ENCODE data around the gene SUZ12.
"Not testable (repeated sequence)": the region's sequence is repeated elsewhere in the genome, so short reads cannot be mapped to it uniquely, and the experiment has no call there.

DNA sequence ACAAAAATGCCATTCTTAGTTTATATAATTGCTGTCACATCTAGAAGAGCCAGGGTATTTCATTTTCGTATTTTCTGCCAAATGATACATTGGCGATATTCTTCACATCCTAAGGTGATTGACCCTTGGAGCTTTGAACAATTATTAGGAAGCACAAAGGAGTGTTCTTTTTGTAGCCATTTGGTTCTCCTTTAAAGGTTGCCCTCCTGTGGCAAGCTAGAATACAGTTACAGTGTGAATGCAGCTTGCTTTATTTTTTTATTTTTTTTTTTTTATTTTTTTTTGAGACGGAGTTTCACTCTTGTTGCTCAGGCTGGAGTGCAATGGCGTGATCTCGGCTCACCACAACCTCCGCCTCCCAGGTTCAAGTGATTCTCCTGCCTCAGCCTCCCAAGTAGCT lies 24.1 kb upstream of the SUZ12 start:
- TF ChIP-seq, protein P1, sequence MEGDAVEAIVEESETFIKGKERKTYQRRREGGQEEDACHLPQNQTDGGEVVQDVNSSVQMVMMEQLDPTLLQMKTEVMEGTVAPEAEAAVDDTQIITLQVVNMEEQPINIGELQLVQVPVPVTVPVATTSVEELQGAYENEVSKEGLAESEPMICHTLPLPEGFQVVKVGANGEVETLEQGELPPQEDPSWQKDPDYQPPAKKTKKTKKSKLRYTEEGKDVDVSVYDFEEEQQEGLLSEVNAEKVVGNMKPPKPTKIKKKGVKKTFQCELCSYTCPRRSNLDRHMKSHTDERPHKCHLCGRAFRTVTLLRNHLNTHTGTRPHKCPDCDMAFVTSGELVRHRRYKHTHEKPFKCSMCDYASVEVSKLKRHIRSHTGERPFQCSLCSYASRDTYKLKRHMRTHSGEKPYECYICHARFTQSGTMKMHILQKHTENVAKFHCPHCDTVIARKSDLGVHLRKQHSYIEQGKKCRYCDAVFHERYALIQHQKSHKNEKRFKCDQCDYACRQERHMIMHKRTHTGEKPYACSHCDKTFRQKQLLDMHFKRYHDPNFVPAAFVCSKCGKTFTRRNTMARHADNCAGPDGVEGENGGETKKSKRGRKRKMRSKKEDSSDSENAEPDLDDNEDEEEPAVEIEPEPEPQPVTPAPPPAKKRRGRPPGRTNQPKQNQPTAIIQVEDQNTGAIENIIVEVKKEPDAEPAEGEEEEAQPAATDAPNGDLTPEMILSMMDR (IDR thresholded peaks at IDR 0.05), result not testable (repeated sequence)
- TF ChIP-seq POLR2A (IDR thresholded peaks at IDR 0.05), result not testable (repeated sequence)

Data from esophagus squamous epithelium (tissue), 4 donors.